Naive B cell (primary cell): Measurements from ENCODE around the gene ACSM3. TPM values are rescaled to one million over a fixed set of nuclear protein-coding genes. Genes with fewer than 3 reads are reported as not detected.
"Not testable (repeated sequence)": the region's sequence is repeated elsewhere in the genome, so short reads cannot be mapped to it uniquely, and the experiment has no call there.

Experiments
- ATAC-seq, 2 donors: fragments of 150-1000 bp; cut with Tn5 transposase; 2 replicates each; pipeline ENCODE4 v1.10.0; 2021; ENCODE audit warnings: low read depth in 2 of 2, mild to moderate bottlenecking in 2 of 2, moderate library complexity in 2 of 2
- DNase-seq: peaks from one replicate; pipeline ENCODE4 v3.0.0; 2022
- H3K27ac Mint-ChIP-seq, 6 donors: one replicate each; pipeline ENCODE4 v1.8.0; 2020 to 2022; ENCODE audit warnings: mild to moderate bottlenecking in 6 of 6, mixed read lengths in 6 of 6, moderate library complexity in 5 of 6, inconsistent platforms in 2 of 6
- H3K27me3 Mint-ChIP-seq, 3 donors: one replicate each; pipeline ENCODE4 v1.8.0; 2021 to 2022; ENCODE audit warnings: mixed read lengths in 3 of 3, mild to moderate bottlenecking in 1 of 3
- H3K36me3 Mint-ChIP-seq, 2 donors: one replicate each; pipeline ENCODE4 v1.8.0; 2020 to 2022; ENCODE audit warnings: mixed read lengths in 2 of 2, inconsistent platforms in 1 of 2, mild to moderate bottlenecking in 1 of 2
- H3K4me1 Mint-ChIP-seq, 3 donors: one replicate each; pipeline ENCODE4 v1.8.0; 2020 to 2022; ENCODE audit warnings: mixed read lengths in 3 of 3, inconsistent platforms in 1 of 3, mild to moderate bottlenecking in 1 of 3, moderate library complexity in 1 of 3
- H3K4me3 Mint-ChIP-seq, 8 donors: one replicate each; pipeline ENCODE4 v1.8.0; 2020 to 2022; ENCODE audit warnings: mild to moderate bottlenecking in 8 of 8, mixed read lengths in 8 of 8, moderate library complexity in 8 of 8, inconsistent platforms in 2 of 8
- H3K9me3 Mint-ChIP-seq, 7 donors: one replicate each; pipeline ENCODE4 v1.8.0; 2020 to 2022; ENCODE audit warnings: mixed read lengths in 7 of 7, mild to moderate bottlenecking in 5 of 7, inconsistent platforms in 2 of 7, moderate library complexity in 1 of 7
- polyA plus RNA-seq, 6 donors: library from polyadenylated mRNA; unstranded; fragments of 300-500 nt; fragmentation: Illumina TruSeq; gene quantifications; one replicate each; pipeline ENCODE4 v1.2.3, GENCODE V29; 2021; ENCODE audit warnings: low read depth in 6 of 6

ACSM3 gene
- 10 to 100 TPM in 1 of 6 donors, 1 to 10 TPM in 5; 2.8 to 13.3 (median 6.4) TPM for polyA plus RNA-seq

GRCh38 chr16:20763461-20764232 lies at the start of gene ACSM3:
ACSM3 (plus strand) TSS chr16:20764014; CDS start chr16:20770035, 6,021 bp downstream.
- peaks cover 8 to 11% of the 10 kb centered on the region in 2 donors for H3K36me3 Mint-ChIP-seq
- ATAC-seq (peak; percentile 98 to 99), DNase-seq (peak; percentile 82)
- H3K27ac Mint-ChIP-seq, result peak within 1 kb of the TSS; percentile 63 to 97 (median 87)
- H3K27me3 Mint-ChIP-seq, result no peaks in the 10 kb centered on the region
- peaks cover 0 to 5% (median 1%) of the 10 kb centered on the region in 7 donors for H3K9me3 Mint-ChIP-seq
- H3K4me3 Mint-ChIP-seq, result peak within 1 kb of the TSS; percentile 80 to 96 (median 92)
- H3K4me1 Mint-ChIP-seq, result peaks cover 19 to 29% (median 19%) of the 10 kb centered on the region in 3 donors

GRCh38 chr16:20717718-20718117 lies 46.1 kb upstream of the ACSM3 start:
- peaks cover 5 to 10% of the 10 kb centered on the region in 2 donors for H3K36me3 Mint-ChIP-seq
- not testable (repeated sequence) for H3K9me3 Mint-ChIP-seq, ATAC-seq, H3K27ac Mint-ChIP-seq, H3K4me3 Mint-ChIP-seq, DNase-seq, H3K27me3 Mint-ChIP-seq, H3K4me1 Mint-ChIP-seq

- Mint-ChIP-seq H3K27ac (no peak overlapping the region), H3K4me3 (no peak overlapping the region), H3K9me3 (no peaks in the 10 kb centered on the region), H3K4me1 (peaks cover 4 to 8% (median 4%) of the 10 kb centered on the region in 3 donors), H3K27me3 (no peaks in the 10 kb centered on the region), H3K36me3 (peaks cover 4 to 5% of the 10 kb centered on the region in 2 donors)
- ATAC-seq (no peak), DNase-seq (no peak)
Measured at GRCh38 chr16:20720251-20720650, 43.6 kb upstream of the ACSM3 start.

GRCh38 chr16:20726661-20727060 lies 37.2 kb upstream of the ACSM3 start:
- Mint-ChIP-seq H3K9me3 (no peaks in the 10 kb centered on the region), H3K36me3 (no peaks in the 10 kb centered on the region), H3K4me1 (peaks cover 0 to 4% (median 0%) of the 10 kb centered on the region in 3 donors), H3K27me3 (no peaks in the 10 kb centered on the region), H3K27ac (peak overlapping the region in 1 of 6 donors; percentile 36), H3K4me3 (no peak overlapping the region)
- ATAC-seq (no peak), DNase-seq (no peak)

GRCh38 chr16:20727181-20727580 lies 36.6 kb upstream of the ACSM3 start:
- no peak overlapping the region for H3K4me3 Mint-ChIP-seq

GRCh38 chr16:20729141-20729540 lies 34.7 kb upstream of the ACSM3 start:
- Mint-ChIP-seq H3K9me3 (no peaks in the 10 kb centered on the region), H3K27me3 (no peaks in the 10 kb centered on the region), H3K27ac (no peak overlapping the region), H3K36me3 (no peaks in the 10 kb centered on the region), H3K4me1 (peaks cover 0 to 4% (median 0%) of the 10 kb centered on the region in 3 donors), H3K4me3 (no peak overlapping the region)
- DNase-seq (no peak), ATAC-seq (no peak)

More at GRCh38 chr16:20727181-20727580, 36.6 kb upstream of the ACSM3 start:
- no peak for DNase-seq
- Mint-ChIP-seq H3K9me3 (no peaks in the 10 kb centered on the region), H3K27me3 (no peaks in the 10 kb centered on the region), H3K27ac (peak overlapping the region in 1 of 6 donors; percentile 7), H3K4me1 (peaks cover 0 to 4% (median 0%) of the 10 kb centered on the region in 3 donors), H3K36me3 (no peaks in the 10 kb centered on the region)
- no peak for ATAC-seq

- H3K27ac Mint-ChIP-seq, result peak overlapping the region in 1 of 6 donors; percentile 19
- H3K4me3 Mint-ChIP-seq, result no peak overlapping the region
- ATAC-seq (no peak), DNase-seq (no peak)
- peaks cover 5 to 13% of the 10 kb centered on the region in 2 donors for H3K36me3 Mint-ChIP-seq
- no peaks in the 10 kb centered on the region for H3K27me3 Mint-ChIP-seq
- peaks cover 6 to 11% (median 10%) of the 10 kb centered on the region in 3 donors for H3K4me1 Mint-ChIP-seq
- H3K9me3 Mint-ChIP-seq, result no peaks in the 10 kb centered on the region
Measured at GRCh38 chr16:20734056-20734455, 29.8 kb upstream of the ACSM3 start.

- Mint-ChIP-seq H3K9me3 (no peaks in the 10 kb centered on the region), H3K27me3 (no peaks in the 10 kb centered on the region), H3K27ac (no peak overlapping the region), H3K36me3 (peaks cover 5 to 13% of the 10 kb centered on the region in 2 donors), H3K4me1 (peaks cover 6 to 14% (median 13%) of the 10 kb centered on the region in 3 donors), H3K4me3 (no peak overlapping the region)
- no peak for ATAC-seq
- DNase-seq, result no peak
Measured at GRCh38 chr16:20734782-20735181, 29.0 kb upstream of the ACSM3 start.

GRCh38 chr16:20735490-20735889 lies 28.3 kb upstream of the ACSM3 start:
- H3K9me3 Mint-ChIP-seq, result no peaks in the 10 kb centered on the region
- H3K4me3 Mint-ChIP-seq, result peak overlapping the region in 1 of 8 donors; percentile 2
- peaks cover 9 to 21% (median 20%) of the 10 kb centered on the region in 3 donors for H3K4me1 Mint-ChIP-seq
- DNase-seq (no peak), ATAC-seq (no peak)
- no peaks in the 10 kb centered on the region for H3K27me3 Mint-ChIP-seq
- no peak overlapping the region for H3K27ac Mint-ChIP-seq
- peaks cover 5 to 13% of the 10 kb centered on the region in 2 donors for H3K36me3 Mint-ChIP-seq

- H3K4me1 Mint-ChIP-seq, result peaks cover 12 to 35% (median 31%) of the 10 kb centered on the region in 3 donors
- H3K27ac Mint-ChIP-seq, result peak overlapping the region in 5 of 6 donors; percentile 90 to 99 (median 99)
- H3K4me3 Mint-ChIP-seq, result peak overlapping the region; percentile 90 to 100 (median 98)
- peaks cover 5 to 13% of the 10 kb centered on the region in 2 donors for H3K36me3 Mint-ChIP-seq
- no peak for ATAC-seq
- peak; percentile 22 for DNase-seq
- H3K27me3 Mint-ChIP-seq, result no peaks in the 10 kb centered on the region
- peaks cover 0 to 2% (median 0%) of the 10 kb centered on the region in 7 donors for H3K9me3 Mint-ChIP-seq
Measured at GRCh38 chr16:20740007-20740883, 23.6 kb upstream of the ACSM3 start.

- H3K36me3 Mint-ChIP-seq, result peaks cover 5 to 13% of the 10 kb centered on the region in 2 donors
Measured at GRCh38 chr16:20740901-20741521, 22.8 kb upstream of the ACSM3 start.

GRCh38 chr16:20741554-20742285 lies 22.1 kb upstream of the ACSM3 start, which contains the start of gene THUMPD1:
THUMPD1 (minus strand) TSS chr16:20741818; CDS start chr16:20741739, 79 bp downstream.
- DNase-seq (peak; percentile 92), ATAC-seq (peak; percentile 89 to 91)
- peak within 1 kb of the TSS; percentile 90 to 100 (median 98) for H3K4me3 Mint-ChIP-seq
- peaks cover 6 to 7% of the 10 kb centered on the region in 2 donors for H3K36me3 Mint-ChIP-seq
- peaks cover 0 to 6% (median 3%) of the 10 kb centered on the region in 7 donors for H3K9me3 Mint-ChIP-seq
- H3K4me1 Mint-ChIP-seq, result peaks cover 12 to 35% (median 31%) of the 10 kb centered on the region in 3 donors
- H3K27ac Mint-ChIP-seq, result peak within 1 kb of the TSS; percentile 90 to 99 (median 98)
- H3K27me3 Mint-ChIP-seq, result no peaks in the 10 kb centered on the region

More at GRCh38 chr16:20740901-20741521, 22.8 kb upstream of the ACSM3 start:
- Mint-ChIP-seq H3K9me3 (peaks cover 0 to 2% (median 0%) of the 10 kb centered on the region in 7 donors), H3K4me3 (peak overlapping the region; percentile 90 to 100 (median 98)), H3K4me1 (peaks cover 12 to 35% (median 31%) of the 10 kb centered on the region in 3 donors), H3K27ac (peak overlapping the region; percentile 90 to 99 (median 98)), H3K27me3 (no peaks in the 10 kb centered on the region)
- ATAC-seq, result peak; percentile 80 to 81
- DNase-seq, result peak; percentile 87
